ENCODE measurements around the gene KRT80.

The KRT80 gene

DNA sequence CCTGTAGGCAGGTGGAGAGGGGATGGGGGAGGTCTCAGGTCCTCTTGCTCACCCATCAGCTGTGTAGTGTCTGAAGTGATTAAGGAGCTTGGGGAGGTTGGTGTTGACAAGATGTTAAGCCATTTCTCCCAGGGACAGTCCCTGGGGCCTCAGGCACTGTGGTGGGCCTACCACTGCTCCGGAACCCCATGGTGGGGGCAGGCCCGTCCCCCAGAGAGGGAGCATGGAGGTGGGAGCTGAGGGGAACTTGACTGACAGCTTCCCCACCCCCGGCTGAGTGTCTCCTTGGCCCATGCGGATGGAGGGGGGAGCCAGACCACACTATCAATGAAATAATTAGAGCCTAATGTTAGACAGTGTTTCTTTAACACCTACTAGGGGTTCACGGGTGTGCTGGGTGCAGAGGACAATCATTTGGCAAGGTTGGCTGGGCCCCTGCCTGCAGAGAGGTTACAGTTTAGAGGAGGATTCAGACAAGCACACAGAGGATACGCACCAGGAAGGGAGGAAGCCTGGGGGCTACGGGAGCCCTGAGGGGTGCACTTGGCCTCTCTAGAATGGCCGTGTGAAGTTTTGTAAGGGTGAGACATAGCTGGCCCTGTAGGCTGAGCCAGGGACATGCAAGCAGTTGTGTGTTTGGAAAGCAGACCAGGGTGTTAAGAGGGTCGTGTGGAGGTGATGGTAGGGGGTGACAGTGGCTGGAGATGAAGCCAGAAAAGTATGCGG lies 19.3 kb upstream of the KRT80 start:
- no peak for DNase-seq (ENCODE audit: low read depth)

DNA sequence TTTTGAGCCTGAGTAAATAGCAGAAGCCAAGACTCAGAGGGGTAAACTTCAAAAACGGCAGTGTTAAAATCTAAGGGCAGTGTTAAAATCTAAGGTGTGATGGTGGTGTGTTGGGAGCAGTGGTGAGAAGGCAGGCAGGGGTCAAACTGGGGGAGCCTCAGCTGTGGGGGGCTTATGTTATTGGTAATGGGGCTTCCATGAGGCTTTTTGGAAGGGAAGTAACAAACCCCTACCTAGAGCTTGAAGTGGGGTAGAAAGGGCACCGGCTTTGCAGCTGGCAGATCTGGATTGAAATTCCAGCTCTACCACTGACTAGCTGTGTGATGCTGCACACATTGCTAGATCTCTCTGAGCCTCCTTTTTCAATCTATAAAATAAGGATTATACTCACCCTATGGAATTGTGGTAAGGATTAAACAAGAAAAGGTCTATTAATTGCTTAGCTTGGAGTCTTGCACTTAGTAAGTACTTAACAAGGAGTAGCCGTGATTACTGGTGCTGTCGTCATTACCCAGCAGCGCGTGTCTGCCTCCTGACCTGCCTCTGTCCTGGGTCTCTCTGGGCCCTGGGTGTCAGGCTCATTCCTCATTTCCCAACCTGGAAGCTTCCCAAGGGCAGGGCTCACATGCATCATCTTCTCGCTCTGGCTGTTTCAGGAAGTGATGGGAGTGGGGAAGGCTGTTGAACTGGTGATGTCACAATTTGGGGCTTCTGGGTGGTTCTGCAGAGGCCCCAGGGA lies 18.5 kb upstream of the KRT80 start:
- DNase-seq (ENCODE audit: low read depth) = peak; percentile 83

DNA sequence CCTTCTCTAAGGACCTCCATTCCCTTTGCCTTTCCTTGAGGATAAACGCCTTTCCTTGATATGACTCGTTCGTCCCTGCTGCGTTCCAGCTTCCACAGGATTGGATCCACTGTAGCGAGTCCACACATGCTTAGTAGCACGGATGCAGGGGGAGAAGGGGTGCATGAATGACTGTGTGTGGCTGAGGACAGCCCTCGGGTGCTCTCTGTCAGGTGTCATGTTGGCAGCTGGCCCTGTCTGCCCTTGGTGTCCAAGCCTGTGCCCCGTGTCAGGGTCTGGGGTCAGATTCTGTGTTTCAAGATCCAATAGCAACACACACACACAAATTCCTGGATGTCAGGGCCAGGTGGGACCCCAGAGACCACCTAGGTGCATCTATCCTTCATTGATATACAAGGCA lies 17.5 kb upstream of the KRT80 start:
- no peak for DNase-seq (ENCODE audit: low read depth)

- no peak for DNase-seq (ENCODE audit: low read depth)
Measured at GRCh38 chr12:52208424-52209165, 16.8 kb upstream of the KRT80 start.

DNA sequence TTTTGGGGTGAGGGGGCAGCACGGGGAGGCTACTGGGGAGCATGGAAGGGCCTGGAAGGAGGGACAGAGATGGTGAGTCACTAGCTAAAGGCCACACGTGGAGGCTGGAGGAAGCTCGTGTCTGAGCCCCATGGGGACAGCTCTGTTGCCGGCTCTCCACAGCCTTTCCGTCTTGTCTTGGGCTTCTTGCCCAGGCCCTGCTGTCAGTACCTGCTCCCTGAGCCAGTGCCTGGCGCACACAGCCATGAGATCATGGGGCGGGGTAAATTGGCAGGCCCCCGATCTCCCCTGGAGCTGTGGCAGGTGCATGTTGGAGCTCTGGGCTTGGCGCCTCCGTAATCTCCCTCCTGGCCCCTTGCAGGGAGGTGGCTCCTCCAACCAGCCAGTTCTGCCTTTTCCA lies 16.1 kb upstream of the KRT80 start:
- peak; percentile 76 for DNase-seq (ENCODE audit: low read depth)

GRCh38 chr12:52207106-52207505 lies 15.3 kb upstream of the KRT80 start:
- no peak for DNase-seq (ENCODE audit: low read depth)

GRCh38 chr12:52206304-52207040 lies 14.7 kb upstream of the KRT80 start:
- no peak for DNase-seq (ENCODE audit: low read depth)

DNA sequence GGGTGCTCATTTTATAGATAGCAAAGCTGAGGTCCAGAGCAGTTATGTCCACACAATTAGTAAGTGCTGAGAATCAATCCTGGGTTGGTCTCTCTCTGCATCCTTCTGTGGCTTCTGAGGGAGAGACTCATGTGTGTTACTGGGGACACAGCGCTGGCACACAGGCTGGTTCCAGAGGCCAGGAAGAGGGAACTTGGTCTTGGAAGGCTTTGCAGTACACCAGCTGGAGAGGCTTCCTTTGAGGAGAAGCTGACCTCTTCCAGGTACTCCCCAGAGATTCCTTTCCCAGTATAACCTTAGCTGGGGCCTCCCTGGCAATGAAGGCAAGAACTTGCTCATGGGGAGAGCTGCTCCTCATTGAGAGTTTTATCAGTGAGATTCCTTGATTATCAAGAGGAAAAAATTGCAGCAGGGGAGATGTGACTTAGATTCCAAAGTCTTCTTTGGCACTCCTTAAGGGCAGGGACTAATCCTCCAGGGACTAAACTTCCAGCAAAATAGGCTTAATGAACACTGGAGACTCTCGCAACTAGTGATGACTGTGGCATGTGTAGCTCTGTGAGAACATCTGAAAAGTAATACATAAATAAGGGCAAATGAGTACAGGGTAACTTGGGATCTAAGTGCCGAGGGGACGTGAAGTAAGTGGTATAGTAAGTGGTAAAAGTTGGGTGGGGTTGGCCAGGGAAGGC lies 13.9 kb upstream of the KRT80 start:
- no peak for DNase-seq (ENCODE audit: low read depth)

GRCh38 chr12:52204931-52205505 lies 13.2 kb upstream of the KRT80 start:
- DNase-seq (ENCODE audit: low read depth) = no peak

GRCh38 chr12:52204095-52204930 lies 12.5 kb upstream of the KRT80 start:
- no peak for DNase-seq (ENCODE audit: low read depth)

- DNase-seq (ENCODE audit: low read depth) = peak; percentile 59
Measured at GRCh38 chr12:52203079-52203921, 11.5 kb upstream of the KRT80 start.

DNA sequence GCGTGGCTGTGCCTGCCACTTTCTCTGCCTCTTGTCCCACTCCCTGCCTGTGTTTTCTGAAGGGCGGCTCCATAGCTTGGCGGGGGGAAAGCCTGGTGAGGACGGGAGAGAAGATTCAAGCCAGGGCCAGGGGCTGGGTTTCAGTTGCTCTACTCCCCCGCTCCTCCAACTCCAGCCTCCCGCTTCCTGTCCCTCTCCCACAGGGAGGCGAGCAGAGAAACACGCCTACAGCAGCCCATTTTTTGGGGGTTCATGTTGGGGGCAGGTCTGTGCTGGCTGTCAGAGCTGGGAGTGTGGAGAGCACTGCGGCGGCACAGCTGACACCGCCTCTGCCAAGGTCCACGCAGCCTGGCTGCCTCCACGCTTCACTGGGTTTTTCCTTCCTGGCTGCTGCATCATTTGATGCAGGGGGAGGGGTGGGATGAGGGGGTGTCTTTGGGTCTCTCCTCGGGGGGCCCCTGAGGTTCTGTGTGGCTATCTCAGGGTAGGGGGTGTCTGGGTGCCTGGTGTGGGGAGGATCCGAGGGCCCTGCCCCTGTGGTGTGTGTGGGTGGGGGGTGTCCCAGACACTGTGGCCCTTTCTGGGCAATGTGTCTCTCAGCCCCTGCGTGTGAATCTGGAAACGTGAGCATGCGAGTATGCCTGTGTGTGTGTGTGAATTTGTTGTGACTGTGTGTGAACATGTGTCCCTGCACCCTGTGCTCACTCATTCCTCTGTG lies 10.7 kb upstream of the KRT80 start:
- no peak for DNase-seq (ENCODE audit: low read depth)

DNA sequence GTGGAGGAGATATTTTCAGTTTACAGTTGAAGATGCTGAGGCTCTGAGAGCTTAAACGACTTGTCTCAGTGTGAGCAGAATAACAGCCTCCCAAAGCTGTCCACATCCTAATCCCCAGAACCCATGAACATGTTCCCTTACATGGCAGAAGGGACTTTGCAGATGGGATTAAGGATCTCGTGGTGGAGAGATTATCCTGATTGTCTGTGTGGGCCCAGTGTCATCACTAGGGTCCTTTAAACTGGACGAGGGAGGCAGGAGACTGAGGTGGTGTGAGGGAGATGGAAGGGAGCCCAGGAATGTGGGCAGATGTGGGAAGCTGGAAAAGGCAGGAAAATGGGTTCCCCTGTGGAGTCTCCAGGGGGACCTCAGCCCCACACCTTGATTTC lies 9.6 kb upstream of the KRT80 start:
- no peak for DNase-seq (ENCODE audit: low read depth)

DNA sequence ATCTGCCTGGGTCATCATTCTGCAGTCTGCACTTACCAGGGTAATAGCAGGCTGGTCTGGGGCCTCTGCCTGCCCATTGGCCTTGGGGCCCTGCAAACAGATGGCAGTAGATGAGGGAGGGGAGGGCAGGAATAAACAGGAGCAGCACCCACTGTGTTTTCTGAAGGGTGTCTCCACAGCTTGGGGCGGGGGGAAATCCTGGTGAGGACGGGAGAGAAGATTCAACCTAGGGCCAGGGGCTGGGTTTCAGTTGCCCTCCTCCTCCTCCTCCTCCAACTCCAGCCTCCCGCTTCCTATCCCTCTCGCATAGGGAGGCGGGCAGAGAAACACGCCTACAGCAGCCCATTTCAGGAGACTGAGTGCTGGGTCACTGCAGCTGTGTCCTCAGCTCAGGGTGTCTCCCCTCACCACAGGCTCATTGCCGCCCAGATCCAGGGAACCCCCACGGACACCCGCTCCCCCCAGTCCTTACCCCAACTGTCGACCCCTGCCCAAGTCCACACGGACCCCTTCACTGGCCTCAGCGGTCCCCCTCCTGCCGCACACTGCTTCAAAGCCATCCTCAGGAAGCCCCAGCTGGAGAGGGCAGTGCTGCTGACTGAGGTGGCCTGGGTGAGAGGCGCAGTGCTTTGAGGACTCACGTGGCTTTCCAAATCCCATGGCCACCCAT lies 9.1 kb upstream of the KRT80 start:
- no peak for DNase-seq (ENCODE audit: low read depth)

GRCh38 chr12:52200086-52200780 lies 8.4 kb upstream of the KRT80 start:
- no peak for DNase-seq (ENCODE audit: low read depth)

DNA sequence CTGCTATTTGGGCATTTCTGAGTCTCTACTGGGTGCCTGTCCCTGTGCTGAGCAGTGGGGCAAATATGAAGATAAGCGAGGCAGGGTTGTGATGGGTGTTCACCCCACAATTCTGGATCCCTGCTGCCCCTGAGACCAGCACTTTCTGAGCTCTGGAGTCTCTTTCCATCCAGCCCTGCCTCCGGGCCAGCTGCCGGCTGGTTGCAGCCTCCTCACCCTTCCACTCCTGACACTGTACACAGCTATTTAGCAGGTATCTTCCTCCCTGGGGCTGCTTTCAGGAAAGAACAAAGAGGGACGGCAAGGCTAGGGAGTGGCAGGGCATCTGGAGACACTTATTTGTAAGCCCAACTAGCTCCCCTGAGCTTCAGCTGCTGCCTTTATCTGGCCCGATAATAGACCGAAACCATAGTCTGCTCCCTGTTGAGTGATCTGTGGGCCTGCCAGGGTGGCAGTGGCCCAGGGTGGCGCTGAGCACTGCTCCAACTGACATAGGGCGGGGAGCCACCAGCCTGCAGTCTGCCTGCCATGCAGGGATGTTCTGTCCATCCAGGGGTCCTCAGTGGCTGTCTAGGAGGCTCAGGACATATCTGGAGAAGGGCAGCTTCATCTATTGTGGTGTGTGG lies 7.6 kb upstream of the KRT80 start:
- no peak for DNase-seq (ENCODE audit: low read depth)

Data from stromal cell of bone marrow (primary cell).